ENCODE data around the gene INSYN2B.

DNA sequence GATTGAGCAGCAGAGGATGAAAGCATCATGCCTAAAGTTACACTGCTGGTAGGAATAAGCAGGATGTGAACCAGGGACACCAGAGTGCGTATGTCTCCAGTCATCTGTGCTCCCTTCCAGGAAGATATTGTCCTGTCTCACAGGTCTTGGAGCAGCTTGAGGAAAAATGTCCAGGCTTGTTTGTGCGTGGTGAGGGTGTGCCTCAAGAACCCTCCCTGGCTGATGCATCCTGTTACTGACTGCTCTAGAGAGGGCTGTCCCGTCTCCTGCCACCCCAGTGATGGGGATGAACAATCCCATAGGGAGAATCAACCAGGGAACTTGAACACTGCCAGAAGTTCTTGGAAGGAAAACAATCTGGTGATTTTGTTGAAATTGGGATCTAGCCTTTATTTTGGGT is 132.0 kb downstream of the INSYN2B start:
- no peak for TF ChIP-seq EZH2 (IDR thresholded peaks at IDR 0.05)
- TF ChIP-seq, protein P1, sequence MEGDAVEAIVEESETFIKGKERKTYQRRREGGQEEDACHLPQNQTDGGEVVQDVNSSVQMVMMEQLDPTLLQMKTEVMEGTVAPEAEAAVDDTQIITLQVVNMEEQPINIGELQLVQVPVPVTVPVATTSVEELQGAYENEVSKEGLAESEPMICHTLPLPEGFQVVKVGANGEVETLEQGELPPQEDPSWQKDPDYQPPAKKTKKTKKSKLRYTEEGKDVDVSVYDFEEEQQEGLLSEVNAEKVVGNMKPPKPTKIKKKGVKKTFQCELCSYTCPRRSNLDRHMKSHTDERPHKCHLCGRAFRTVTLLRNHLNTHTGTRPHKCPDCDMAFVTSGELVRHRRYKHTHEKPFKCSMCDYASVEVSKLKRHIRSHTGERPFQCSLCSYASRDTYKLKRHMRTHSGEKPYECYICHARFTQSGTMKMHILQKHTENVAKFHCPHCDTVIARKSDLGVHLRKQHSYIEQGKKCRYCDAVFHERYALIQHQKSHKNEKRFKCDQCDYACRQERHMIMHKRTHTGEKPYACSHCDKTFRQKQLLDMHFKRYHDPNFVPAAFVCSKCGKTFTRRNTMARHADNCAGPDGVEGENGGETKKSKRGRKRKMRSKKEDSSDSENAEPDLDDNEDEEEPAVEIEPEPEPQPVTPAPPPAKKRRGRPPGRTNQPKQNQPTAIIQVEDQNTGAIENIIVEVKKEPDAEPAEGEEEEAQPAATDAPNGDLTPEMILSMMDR (IDR thresholded peaks at IDR 0.05) = no peak

All from neural progenitor cell (in vitro differentiated cells).